Activated T-cell treated with anti-CD3 and anti-CD28 coated beads for 24 hours (primary cell): ENCODE data around the gene DST.

Source experiments
- DNase-seq: peaks from one replicate; pipeline ENCODE4 v3.0.0-alpha.2; 2020; ENCODE audit warnings: low read depth

The DST gene

GRCh38 chr6:56642366-56643261 is at the start of gene DST:
Gene DST (minus strand): TSS chr6:56642889.
- no peak for DNase-seq

GRCh38 chr6:56691814-56692213 is 49.1 kb upstream of the DST start:
- no peak for DNase-seq

GRCh38 chr6:56691286-56691595 is 48.6 kb upstream of the DST start:
- no peak for DNase-seq

- DNase-seq = no peak
Observed at GRCh38 chr6:56690519-56691285, 48.0 kb upstream of the DST start.

- no peak for DNase-seq
Observed at GRCh38 chr6:56689663-56690062, 47.0 kb upstream of the DST start.

GRCh38 chr6:56689114-56689513 is 46.4 kb upstream of the DST start:
- DNase-seq = no peak

- no peak for DNase-seq
Observed at GRCh38 chr6:56688521-56688920, 45.8 kb upstream of the DST start.

GRCh38 chr6:56687551-56687950 is 44.9 kb upstream of the DST start:
- DNase-seq = no peak

- DNase-seq = no peak
Observed at GRCh38 chr6:56686429-56686828, 43.7 kb upstream of the DST start.

GRCh38 chr6:56685994-56686393 is 43.3 kb upstream of the DST start:
- DNase-seq = no peak

- DNase-seq = no peak
Observed at GRCh38 chr6:56685102-56685733, 42.5 kb upstream of the DST start.

- no peak for DNase-seq
Observed at GRCh38 chr6:56684342-56685101, 41.8 kb upstream of the DST start.

GRCh38 chr6:56683882-56684281 is 41.2 kb upstream of the DST start:
- DNase-seq = no peak

- no peak for DNase-seq
Observed at GRCh38 chr6:56682635-56683034, 39.9 kb upstream of the DST start.

- no peak for DNase-seq
Observed at GRCh38 chr6:56677559-56677958, 34.9 kb upstream of the DST start.

GRCh38 chr6:56671651-56672461 is 29.2 kb upstream of the DST start:
- no peak for DNase-seq

GRCh38 chr6:56671160-56671559 is 28.5 kb upstream of the DST start:
- DNase-seq = no peak

- no peak for DNase-seq
Observed at GRCh38 chr6:56669041-56669440, 26.4 kb upstream of the DST start.

GRCh38 chr6:56668158-56668557 is 25.5 kb upstream of the DST start:
- DNase-seq = no peak

GRCh38 chr6:56667336-56667735 is 24.6 kb upstream of the DST start:
- no peak for DNase-seq

- no peak for DNase-seq
Observed at GRCh38 chr6:56664029-56664428, 21.3 kb upstream of the DST start.
